HepG2 (cell line): ENCODE results near the gene ZBTB46. TPM values are rescaled to one million over a fixed set of nuclear protein-coding genes. Genes with fewer than 3 reads are reported as not detected.

Source experiments
- NR2C2 ChIP-seq: sonication (generic); formaldehyde crosslinking; IDR thresholded peaks from 2 replicates; pipeline ENCODE4 v1.4.0; 2020; ENCODE audit warnings: missing genetic modification reagents, mild to moderate bottlenecking, moderate library complexity, borderline replicate concordance
- THAP9 ChIP-seq: sonication (generic); formaldehyde crosslinking; IDR thresholded peaks from 2 replicates; pipeline ENCODE4; 2020; ENCODE audit warnings: missing genetic modification reagents, mild to moderate bottlenecking, borderline replicate concordance
- ZFP62 ChIP-seq: sonication (generic); formaldehyde crosslinking; IDR thresholded peaks from 2 replicates; pipeline ENCODE4 v1.4.0; 2020; ENCODE audit warnings: missing genetic modification reagents
- ZNF318 ChIP-seq: sonication (generic); formaldehyde crosslinking; IDR thresholded peaks from 2 replicates; pipeline ENCODE4 v1.4.0; 2020; ENCODE audit warnings: mild to moderate bottlenecking, missing genetic modification reagents
- ZNF7 ChIP-seq: IDR thresholded peaks from 2 replicates; pipeline ENCODE4 v1.6.1; 2016; ENCODE audit warnings: missing biosample characterization, missing genetic modification reagents
- polyA plus RNA-seq, 8 experiments: library from polyadenylated mRNA; depleted of rRNA in 3 of 8; stranded (reverse) in 7 of 8; unstranded in 1 of 8; fragments of >200 nt; fragmentation: Illumina TruSeq in 4 of 8; extraction: Trizol in 4 of 8; gene quantifications; 2 replicates each; pipeline versions ENCODE4 v1.2.1 to v1.2.3, GENCODE V29; 2011 to 2016; ENCODE audit warnings: low read depth in 4 of 8, missing spikeins in 1 of 8, mixed read lengths in 1 of 8; ENCODE audit not compliant: insufficient read depth in 1 of 8
- total RNA-seq, 5 experiments: library from RNA; depleted of rRNA; stranded (reverse); fragments of >200 nt; fragmentation: Illumina TruSeq; extraction: Trizol; gene quantifications; 2 replicates each; pipeline ENCODE4 v1.2.3, GENCODE V29; 2016; ENCODE audit warnings: low read depth in 1 of 5
- TF ChIP-seq, protein P1 (sequence below): sonication (generic); formaldehyde crosslinking; IDR thresholded peaks from 2 replicates; pipeline ENCODE4 v1.4.0; 2020; ENCODE audit warnings: mild to moderate bottlenecking, low read depth, missing genetic modification reagents

Gene ZBTB46
- total and polyA plus RNA-seq, 2 of the 13 experiments (the other 11 are each of a cell fraction or from before 2014, with no cell fraction given) = 1.6 to 13.5 TPM

DNA sequence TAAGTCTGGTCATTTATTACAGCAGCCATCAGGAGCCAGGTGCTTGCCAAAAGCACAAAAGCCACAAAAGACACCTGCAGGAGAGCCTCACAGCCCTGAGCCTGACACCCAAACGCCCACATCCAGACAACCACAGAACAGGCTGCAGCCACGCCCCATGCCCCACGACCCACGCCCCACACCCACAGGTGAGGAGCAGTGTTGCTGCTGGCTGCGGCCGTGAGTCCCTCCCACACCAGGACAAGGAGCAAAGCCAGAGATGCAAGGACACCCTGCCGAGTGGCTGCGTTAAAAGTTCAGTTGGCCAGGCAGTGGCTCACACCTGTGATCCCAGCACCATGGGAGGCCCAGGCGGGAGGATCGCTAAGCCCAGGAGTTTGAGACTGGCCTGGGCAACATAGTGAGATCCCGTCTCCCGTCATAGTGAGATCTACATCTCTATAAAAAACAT is 48.5 kb downstream of the ZBTB46 start (continued):
- 0 out of 2 replicates have a peak, but pooled peaks have one; percentile 81 for TF ChIP-seq ZNF318 (CRISPR knock-in tag)
- TF ChIP-seq, protein P1, sequence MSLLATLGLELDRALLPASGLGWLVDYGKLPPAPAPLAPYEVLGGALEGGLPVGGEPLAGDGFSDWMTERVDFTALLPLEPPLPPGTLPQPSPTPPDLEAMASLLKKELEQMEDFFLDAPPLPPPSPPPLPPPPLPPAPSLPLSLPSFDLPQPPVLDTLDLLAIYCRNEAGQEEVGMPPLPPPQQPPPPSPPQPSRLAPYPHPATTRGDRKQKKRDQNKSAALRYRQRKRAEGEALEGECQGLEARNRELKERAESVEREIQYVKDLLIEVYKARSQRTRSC (CRISPR knock-in tag) = peak; percentile 31; the same call in 1 of the 2 replicates
- TF ChIP-seq ZNF7 (CRISPR knock-in tag) = no peak
- no peak for TF ChIP-seq ZFP62 (CRISPR knock-in tag)
- 0 out of 2 replicates have a peak, but pooled peaks have one; percentile 25 for TF ChIP-seq NR2C2 (CRISPR knock-in tag)
- no peak for TF ChIP-seq THAP9 (CRISPR knock-in tag)
